H7 (cell line): ENCODE results near the gene GLI3. TPM values are rescaled to one million over a fixed set of nuclear protein-coding genes. Genes with fewer than 3 reads are reported as not detected.
"Not testable (repeated sequence)": the region's sequence is repeated elsewhere in the genome, so short reads cannot be mapped to it uniquely, and the experiment has no call there.

ENCODE experiments used
- DNase-seq: peaks from one replicate; pipeline ENCODE4 v3.0.0; 2012
- H3K27me3 ChIP-seq: 2 replicates; pipeline ENCODE4 v1.6.0; 2011; ENCODE audit warnings: mild to moderate bottlenecking, low read length; ENCODE audit not compliant: control insufficient read depth, insufficient read depth
- H3K36me3 ChIP-seq: replicated peaks from 2 replicates; pipeline ENCODE4 v1.5.1; 2011; ENCODE audit warnings: low read length; ENCODE audit not compliant: control insufficient read depth, insufficient read depth
- H3K4me3 ChIP-seq: 2 replicates; pipeline ENCODE4 v1.5.1; 2011; ENCODE audit warnings: low read depth, mild to moderate bottlenecking, control low read depth, low read length, moderate library complexity; ENCODE audit not compliant: insufficient read depth
- total RNA-seq: library from RNA; depleted of rRNA; stranded (reverse); fragments of >200 nt; shearing (Covaris generic); gene quantifications from 2 replicates; pipeline ENCODE4 v1.2.3, GENCODE V29; 2014

Gene GLI3
- total RNA-seq, 1 experiment from 2014 or later, result 6.7 TPM

- Histone ChIP-seq H3K27me3 (no peaks in the 10 kb centered on the region), H3K36me3 (no peaks in the 10 kb centered on the region), H3K4me3 (no peak overlapping the region)
- DNase-seq, result no peak
Measured at GRCh38 chr7:42211938-42212337, 25.1 kb downstream of the GLI3 start.

GRCh38 chr7:42210779-42211178 lies 26.2 kb downstream of the GLI3 start:
- Histone ChIP-seq H3K4me3 (no peak overlapping the region), H3K36me3 (no peaks in the 10 kb centered on the region), H3K27me3 (no peaks in the 10 kb centered on the region)
- DNase-seq, result no peak

- no peak overlapping the region for H3K4me3 ChIP-seq
- DNase-seq, result no peak
- H3K36me3 ChIP-seq, result no peaks in the 10 kb centered on the region
- H3K27me3 ChIP-seq, result no peaks in the 10 kb centered on the region
Measured at GRCh38 chr7:42210333-42210732, 26.7 kb downstream of the GLI3 start.

- H3K27me3 ChIP-seq, DNase-seq, H3K4me3 ChIP-seq, H3K36me3 ChIP-seq: not testable (repeated sequence)
Measured at GRCh38 chr7:42209085-42209484, 27.9 kb downstream of the GLI3 start.

GRCh38 chr7:42208572-42208971 lies 28.4 kb downstream of the GLI3 start:
- DNase-seq, result no peak
- H3K36me3 ChIP-seq, result no peaks in the 10 kb centered on the region

GRCh38 chr7:42207420-42207819 lies 29.6 kb downstream of the GLI3 start:
- no peak for DNase-seq
- no peaks in the 10 kb centered on the region for H3K27me3 ChIP-seq

More at GRCh38 chr7:42208572-42208971, 28.4 kb downstream of the GLI3 start:
- Histone ChIP-seq H3K27me3 (no peaks in the 10 kb centered on the region), H3K4me3 (no peak overlapping the region)

GRCh38 chr7:42203336-42203735 lies 33.7 kb downstream of the GLI3 start:
- H3K27me3 ChIP-seq, result no peaks in the 10 kb centered on the region
- H3K36me3 ChIP-seq, result no peaks in the 10 kb centered on the region
- no peak overlapping the region for H3K4me3 ChIP-seq
- no peak for DNase-seq

More at GRCh38 chr7:42207420-42207819, 29.6 kb downstream of the GLI3 start:
- Histone ChIP-seq H3K4me3 (no peak overlapping the region), H3K36me3 (no peaks in the 10 kb centered on the region)

- no peaks in the 10 kb centered on the region for H3K27me3 ChIP-seq
- no peak overlapping the region for H3K4me3 ChIP-seq
- H3K36me3 ChIP-seq, result no peaks in the 10 kb centered on the region
- DNase-seq, result no peak
Measured at GRCh38 chr7:42202601-42203000, 34.4 kb downstream of the GLI3 start.

- no peak overlapping the region for H3K4me3 ChIP-seq
- no peaks in the 10 kb centered on the region for H3K27me3 ChIP-seq
- DNase-seq, result no peak
- no peaks in the 10 kb centered on the region for H3K36me3 ChIP-seq
Measured at GRCh38 chr7:42198974-42199668, 37.9 kb downstream of the GLI3 start.

GRCh38 chr7:42198296-42198695 lies 38.7 kb downstream of the GLI3 start:
- H3K4me3 ChIP-seq, result no peak overlapping the region
- no peak for DNase-seq
- no peaks in the 10 kb centered on the region for H3K36me3 ChIP-seq
- H3K27me3 ChIP-seq, result no peaks in the 10 kb centered on the region

GRCh38 chr7:42197451-42197850 lies 39.6 kb downstream of the GLI3 start:
- H3K27me3 ChIP-seq, result no peaks in the 10 kb centered on the region
- H3K4me3 ChIP-seq, result no peak overlapping the region
- H3K36me3 ChIP-seq, result no peaks in the 10 kb centered on the region
- no peak for DNase-seq

- DNase-seq, result no peak
- H3K4me3 ChIP-seq, result no peak overlapping the region
- no peaks in the 10 kb centered on the region for H3K36me3 ChIP-seq
- no peaks in the 10 kb centered on the region for H3K27me3 ChIP-seq
Measured at GRCh38 chr7:42194238-42194637, 42.8 kb downstream of the GLI3 start.

GRCh38 chr7:42193471-42194129 lies 43.4 kb downstream of the GLI3 start:
- no peaks in the 10 kb centered on the region for H3K36me3 ChIP-seq
- no peaks in the 10 kb centered on the region for H3K27me3 ChIP-seq
- H3K4me3 ChIP-seq, result no peak overlapping the region
- DNase-seq, result no peak

GRCh38 chr7:42192851-42193461 lies 44.1 kb downstream of the GLI3 start:
- no peaks in the 10 kb centered on the region for H3K36me3 ChIP-seq
- no peak for DNase-seq
- H3K27me3 ChIP-seq, result no peaks in the 10 kb centered on the region
- no peak overlapping the region for H3K4me3 ChIP-seq

- Histone ChIP-seq H3K27me3 (no peaks in the 10 kb centered on the region), H3K4me3 (no peak overlapping the region), H3K36me3 (no peaks in the 10 kb centered on the region)
- DNase-seq, result no peak
Measured at GRCh38 chr7:42192066-42192465, 44.9 kb downstream of the GLI3 start.
